GM12874 (cell line): ENCODE results near the gene NFIC.

Source experiments
- TF ChIP-seq, protein P1 (sequence below): IDR thresholded peaks from 2 replicates; pipeline ENCODE4 v1.5.1; 2011; ENCODE audit warnings: low read depth, mild to moderate bottlenecking, control low read depth, low read length, moderate library complexity; ENCODE audit not compliant: insufficient read depth

The NFIC gene

DNA sequence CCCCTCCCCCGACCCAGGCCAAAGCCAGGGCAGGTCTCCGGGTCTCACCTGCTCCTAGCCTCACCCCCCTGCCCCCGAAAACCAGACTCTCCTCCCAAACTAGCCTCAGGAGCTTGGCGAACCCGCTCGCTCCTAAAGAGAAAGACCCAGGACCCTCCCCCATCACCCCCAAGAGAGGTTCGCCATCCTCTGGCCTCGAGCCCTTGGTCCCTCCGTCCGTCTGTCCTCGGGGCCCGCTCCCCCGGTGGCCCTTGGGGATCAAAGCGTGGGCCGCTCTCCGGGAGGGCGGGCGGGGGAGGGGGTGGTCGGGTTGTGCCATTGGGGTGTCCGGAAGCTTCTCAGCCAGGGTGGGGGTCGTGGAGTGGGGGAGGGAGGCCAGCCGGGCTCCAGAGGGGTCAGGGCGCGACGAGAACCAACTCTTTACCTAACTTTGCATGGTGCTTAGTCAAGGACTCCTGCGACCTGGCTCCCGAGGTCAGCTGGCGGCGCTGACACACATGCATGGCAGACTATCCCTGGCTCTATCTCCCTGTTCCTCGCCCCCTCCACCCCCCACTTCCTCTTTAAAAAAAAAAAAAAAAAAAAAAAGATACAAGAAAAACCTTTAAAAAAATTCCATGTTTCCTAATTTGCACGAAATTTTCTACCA lies 98.3 kb downstream of the NFIC start:
- TF ChIP-seq, protein P1, sequence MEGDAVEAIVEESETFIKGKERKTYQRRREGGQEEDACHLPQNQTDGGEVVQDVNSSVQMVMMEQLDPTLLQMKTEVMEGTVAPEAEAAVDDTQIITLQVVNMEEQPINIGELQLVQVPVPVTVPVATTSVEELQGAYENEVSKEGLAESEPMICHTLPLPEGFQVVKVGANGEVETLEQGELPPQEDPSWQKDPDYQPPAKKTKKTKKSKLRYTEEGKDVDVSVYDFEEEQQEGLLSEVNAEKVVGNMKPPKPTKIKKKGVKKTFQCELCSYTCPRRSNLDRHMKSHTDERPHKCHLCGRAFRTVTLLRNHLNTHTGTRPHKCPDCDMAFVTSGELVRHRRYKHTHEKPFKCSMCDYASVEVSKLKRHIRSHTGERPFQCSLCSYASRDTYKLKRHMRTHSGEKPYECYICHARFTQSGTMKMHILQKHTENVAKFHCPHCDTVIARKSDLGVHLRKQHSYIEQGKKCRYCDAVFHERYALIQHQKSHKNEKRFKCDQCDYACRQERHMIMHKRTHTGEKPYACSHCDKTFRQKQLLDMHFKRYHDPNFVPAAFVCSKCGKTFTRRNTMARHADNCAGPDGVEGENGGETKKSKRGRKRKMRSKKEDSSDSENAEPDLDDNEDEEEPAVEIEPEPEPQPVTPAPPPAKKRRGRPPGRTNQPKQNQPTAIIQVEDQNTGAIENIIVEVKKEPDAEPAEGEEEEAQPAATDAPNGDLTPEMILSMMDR: no peak

DNA sequence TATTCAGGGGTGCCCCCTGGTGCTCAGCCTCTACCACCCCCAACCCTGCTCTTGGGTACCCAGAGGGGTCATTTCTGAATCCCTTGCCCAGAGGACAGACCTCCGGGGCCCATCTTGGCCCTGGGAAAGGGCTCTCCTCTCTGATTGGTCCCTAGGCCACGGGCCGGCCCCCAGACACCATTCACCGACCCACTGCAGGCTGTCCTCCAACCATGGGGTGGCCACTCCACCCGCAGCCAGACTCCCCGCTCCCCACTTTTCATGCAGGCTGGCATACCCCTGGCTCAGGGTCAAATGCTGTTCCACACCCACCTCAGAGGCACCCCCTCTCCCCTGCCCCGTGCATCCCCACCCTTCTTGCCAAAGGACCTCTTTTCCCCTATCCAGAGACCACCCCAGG lies 99.2 kb downstream of the NFIC start:
- TF ChIP-seq, protein P1: no peak

DNA sequence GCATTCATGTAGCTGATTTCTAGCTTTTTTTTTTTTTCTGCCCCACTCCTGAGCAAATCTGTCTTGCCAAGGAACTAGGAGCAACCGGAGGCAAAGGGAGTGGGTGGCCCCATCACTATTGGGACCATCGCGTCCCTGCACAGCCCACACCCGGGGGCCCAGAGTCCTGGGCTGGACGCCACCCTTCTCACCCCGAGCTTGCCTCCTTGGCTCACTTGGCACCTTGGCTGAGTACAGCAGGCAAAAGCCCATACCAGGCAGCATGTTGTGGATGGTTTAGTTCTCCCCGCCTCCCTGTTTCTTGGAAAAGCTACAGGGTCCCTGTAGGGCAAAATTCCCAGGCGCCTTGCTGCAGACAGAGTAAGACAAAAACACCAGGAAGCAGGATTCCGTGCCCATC lies 100.3 kb downstream of the NFIC start:
- TF ChIP-seq, protein P1: no peak

DNA sequence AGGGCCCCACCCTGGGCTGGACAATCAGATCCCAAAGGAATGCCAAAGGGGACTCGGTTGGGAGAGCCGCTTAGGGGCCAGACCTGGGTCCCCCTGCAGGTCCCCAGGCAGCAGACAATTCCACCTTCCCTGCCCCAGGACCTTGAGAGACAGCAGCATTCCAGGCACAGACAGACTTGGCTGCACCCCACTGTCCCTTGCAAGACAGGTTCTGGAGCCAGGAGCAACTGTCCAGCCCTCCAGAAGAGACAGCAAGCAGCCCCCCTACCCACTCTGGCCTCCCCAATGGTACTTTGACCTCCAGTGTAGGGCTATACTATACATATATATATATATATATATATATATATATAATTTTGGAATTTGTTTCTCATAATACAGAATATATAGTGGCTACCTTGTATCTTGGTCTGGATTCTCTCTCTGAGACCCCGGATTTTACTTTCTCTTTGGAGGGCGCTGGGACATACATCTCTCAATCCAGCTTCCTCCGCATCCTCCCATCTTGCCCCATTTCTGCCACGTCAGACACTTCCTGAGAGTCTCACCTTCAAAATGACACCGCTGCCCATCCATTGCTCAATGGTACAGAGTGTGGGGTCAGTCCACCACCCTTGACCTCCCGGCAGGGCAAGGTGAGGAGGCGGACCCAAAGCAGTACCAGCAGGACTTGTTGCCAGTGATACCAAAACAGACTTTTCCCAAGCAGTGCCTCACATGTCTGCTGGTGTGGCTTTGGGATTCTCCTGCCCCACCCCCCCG lies 101.2 kb downstream of the NFIC start:
- TF ChIP-seq, protein P1: no peak

DNA sequence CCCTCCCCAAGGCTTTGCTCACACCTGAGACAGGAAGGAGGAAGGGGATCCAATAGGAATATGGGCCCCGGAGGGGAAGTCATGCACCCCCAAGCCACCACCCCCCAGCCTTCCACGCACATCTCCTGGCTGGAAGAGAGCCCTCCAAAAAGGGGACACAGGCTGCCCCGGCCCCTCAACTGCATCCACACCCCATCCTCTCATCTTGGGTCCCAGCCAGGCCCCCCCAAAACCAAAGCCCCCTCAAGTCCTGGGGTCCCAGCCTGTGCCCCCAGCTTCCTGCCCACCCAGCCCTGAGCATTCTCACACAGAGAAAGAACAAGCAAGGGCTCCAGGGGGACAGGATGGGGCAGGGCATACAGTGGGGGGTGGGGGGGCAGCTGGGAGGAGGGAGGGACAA lies 101.8 kb downstream of the NFIC start:
- TF ChIP-seq, protein P1: no peak

DNA sequence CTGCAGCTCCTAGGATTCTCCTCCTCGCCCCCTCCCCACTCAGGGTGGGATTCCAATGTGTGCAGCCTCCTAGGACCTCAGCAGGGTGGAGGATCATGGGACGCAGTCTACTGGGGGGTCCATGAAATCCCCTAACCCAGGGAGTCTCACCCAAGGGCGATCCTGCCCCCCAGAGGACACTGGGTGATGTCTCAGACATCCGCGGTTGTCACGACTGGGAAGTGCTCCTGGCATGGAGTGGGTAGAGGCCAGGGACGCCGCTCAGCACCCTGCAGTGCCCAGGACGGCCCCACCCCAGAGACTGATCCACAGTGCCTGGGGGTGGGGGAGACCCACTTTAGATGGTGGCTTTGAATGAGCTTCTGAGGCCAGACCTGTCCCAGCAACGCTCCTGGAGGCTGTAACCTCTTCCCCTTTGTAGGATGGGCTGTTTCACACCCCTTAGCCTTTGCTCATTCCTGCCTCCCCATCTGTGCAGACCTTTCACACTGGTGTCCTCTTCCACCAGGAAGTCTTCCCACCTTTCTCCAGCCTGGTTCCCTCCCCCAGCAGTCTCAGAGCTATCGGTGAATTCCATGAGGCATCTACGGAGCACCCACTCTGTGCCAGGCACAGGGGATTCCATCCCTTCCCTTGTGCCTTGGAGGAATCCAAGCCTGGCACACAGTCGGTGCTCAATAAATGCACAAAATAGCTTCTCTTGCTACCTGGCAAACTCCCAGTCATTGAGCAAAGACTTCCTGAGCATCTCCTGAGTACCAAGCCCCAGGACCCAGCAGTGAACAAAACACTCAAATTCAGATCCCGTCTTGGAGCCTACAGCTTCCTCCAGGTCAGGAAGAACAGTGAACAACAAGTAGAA lies 103.5 kb downstream of the NFIC start:
- TF ChIP-seq, protein P1: no peak

DNA sequence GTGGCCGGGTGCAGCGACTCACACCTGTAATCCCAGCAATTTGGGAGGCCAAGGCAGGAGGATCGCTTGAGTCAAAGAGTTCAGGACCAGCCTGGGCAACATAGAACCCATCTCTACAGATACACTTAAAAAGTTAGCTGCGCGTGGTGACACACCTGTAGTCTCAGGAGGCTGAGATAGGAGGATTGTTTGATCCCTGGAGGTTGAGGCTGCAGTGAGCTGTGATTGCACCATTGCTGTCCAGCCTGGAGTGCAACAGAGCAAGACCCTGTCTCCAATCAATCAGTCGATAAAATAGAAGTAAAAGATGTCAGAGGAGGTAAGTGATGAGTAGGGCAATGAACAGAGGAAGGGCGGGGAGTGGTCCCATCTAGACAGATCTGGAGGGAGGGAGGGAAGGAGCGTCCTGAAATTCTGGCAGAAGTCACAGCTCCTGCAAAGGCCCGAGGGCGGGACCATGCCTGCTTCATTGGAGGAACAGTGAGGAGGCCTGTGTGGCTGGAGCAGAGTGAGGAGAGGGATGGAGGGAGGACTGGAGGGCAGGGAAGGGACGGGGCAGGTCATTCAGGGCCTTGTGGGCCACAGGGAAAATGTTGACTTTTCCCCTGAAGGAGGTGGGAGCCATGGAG lies 104.2 kb downstream of the NFIC start:
- TF ChIP-seq, protein P1: no peak
